Neuronal stem cell (in vitro differentiated cells): ENCODE results near the gene RBFOX2.

Experiments used
- DNase-seq: peaks from one replicate; pipeline ENCODE4 v3.0.0-alpha.2; 2013; ENCODE audit warnings: low spot score
- H2AFZ ChIP-seq: one replicate; pipeline ENCODE4 v1.6.1; 2013; ENCODE audit warnings: mild to moderate bottlenecking, low read length, inconsistent platforms
- H2AK5ac ChIP-seq: 2 replicates; pipeline ENCODE4 v1.6.1; 2013; ENCODE audit warnings: low read depth, mild to moderate bottlenecking, inconsistent platforms, low read length, moderate library complexity, mixed read lengths
- H2BK120ac ChIP-seq: 2 replicates; pipeline ENCODE4 v1.6.1; 2013; ENCODE audit warnings: low read depth, mild to moderate bottlenecking, inconsistent platforms, low read length, moderate library complexity, mixed read lengths
- H2BK12ac ChIP-seq: one replicate; pipeline ENCODE4 v1.6.1; 2013; ENCODE audit warnings: low read length, inconsistent platforms
- H2BK15ac ChIP-seq: 2 replicates; pipeline ENCODE4 v1.6.1; 2013; ENCODE audit warnings: mild to moderate bottlenecking, low read length, inconsistent platforms, mixed read lengths
- H2BK5ac ChIP-seq: one replicate; pipeline ENCODE4 v1.6.1; 2013; ENCODE audit warnings: inconsistent platforms, mild to moderate bottlenecking, low read length, moderate library complexity
- H3K14ac ChIP-seq: one replicate; pipeline ENCODE4 v1.6.1; 2013; ENCODE audit warnings: low read length, inconsistent platforms
- H3K18ac ChIP-seq: 2 replicates; pipeline ENCODE4 v1.6.1; 2013; ENCODE audit warnings: low read length, inconsistent platforms
- H3K23ac ChIP-seq: 2 replicates; pipeline ENCODE4 v1.6.1; 2013; ENCODE audit warnings: low read depth, mild to moderate bottlenecking, mixed read lengths, low read length, inconsistent platforms; ENCODE audit not compliant: poor library complexity
- H3K27ac ChIP-seq: replicated peaks from 3 replicates; pipeline ENCODE4 v1.5.1; 2013; ENCODE audit warnings: low read length, inconsistent platforms
- H3K27me3 ChIP-seq, 3 experiments: 2 replicates each; pipeline ENCODE4 v1.6.1; 2013; ENCODE audit warnings: low read length in 3 of 3, mild to moderate bottlenecking in 2 of 3, inconsistent platforms in 1 of 3, low read depth in 1 of 3, mixed read lengths in 1 of 3, moderate library complexity in 1 of 3; ENCODE audit not compliant: control insufficient read depth in 3 of 3, insufficient read depth in 3 of 3
- H3K36me3 ChIP-seq, 2 donors: replicated peaks in 1 of 2; 2 replicates each; pipeline ENCODE4 v1.6.1; 2013; ENCODE audit warnings: low read length in 2 of 2; ENCODE audit not compliant: control insufficient read depth in 2 of 2, insufficient read depth in 2 of 2
- H3K4ac ChIP-seq: 2 replicates; pipeline ENCODE4 v1.6.1; 2013; ENCODE audit warnings: inconsistent platforms, mild to moderate bottlenecking, low read length, moderate library complexity
- H3K4me1 ChIP-seq, 2 donors: 1 replicate in 1 of 2; 2 replicates in 1 of 2; pipeline ENCODE4 v1.6.1; 2013; ENCODE audit warnings: low read length in 2 of 2, low read depth in 1 of 2; ENCODE audit not compliant: control insufficient read depth in 2 of 2, insufficient read depth in 1 of 2
- H3K4me2 ChIP-seq: one replicate; pipeline ENCODE4 v1.6.1; 2013; ENCODE audit warnings: mild to moderate bottlenecking, low read length, inconsistent platforms; ENCODE audit not compliant: insufficient read depth, poor library complexity, severe bottlenecking
- H3K4me3 ChIP-seq, 2 donors: 2 replicates each; pipeline ENCODE4 v1.5.1; 2013; ENCODE audit warnings: low read length in 2 of 2, mild to moderate bottlenecking in 2 of 2, inconsistent platforms in 1 of 2, moderate library complexity in 1 of 2
- H3K79me1 ChIP-seq: one replicate; pipeline ENCODE4 v1.6.1; 2013; ENCODE audit warnings: low read depth, mild to moderate bottlenecking, inconsistent platforms, low read length, moderate library complexity
- H3K9ac ChIP-seq: one replicate; pipeline ENCODE4 v1.6.1; 2013; ENCODE audit warnings: mild to moderate bottlenecking, low read depth, low read length, inconsistent platforms; ENCODE audit not compliant: poor library complexity
- H3K9me3 ChIP-seq, 2 donors: replicated peaks in 1 of 2; 2 replicates each; pipeline versions ENCODE3 to v1.6.1; 2013; ENCODE audit warnings: low read length in 2 of 2, mild to moderate bottlenecking in 2 of 2, inconsistent platforms in 1 of 2, low read depth in 1 of 2, mixed read lengths in 1 of 2, moderate library complexity in 1 of 2; ENCODE audit not compliant: control insufficient read depth in 2 of 2, insufficient read depth in 1 of 2
- H4K8ac ChIP-seq: one replicate; pipeline ENCODE4 v1.6.1; 2013; ENCODE audit warnings: low read depth, mild to moderate bottlenecking, inconsistent platforms, low read length, moderate library complexity
- H4K91ac ChIP-seq: one replicate; pipeline ENCODE4 v1.6.1; 2013; ENCODE audit warnings: low read length, low read depth, mild to moderate bottlenecking, inconsistent platforms; ENCODE audit not compliant: poor library complexity
- WGBS, 2 donors: extraction: QIAGEN DNeasy Blood & Tissue Kit; methylation state at CpG; one replicate each; pipeline ENCODE4 v1.1.7; 2013; ENCODE audit warnings: missing lambda C conversion rate in 2 of 2, mixed read lengths in 1 of 2; ENCODE audit not compliant: insufficient read length in 2 of 2, insufficient replicate concordance in 1 of 2; ENCODE audit errors: extremely low coverage in 2 of 2; 5-methylcytosine and 5-hydroxymethylcytosine counted together

The RBFOX2 gene

DNA sequence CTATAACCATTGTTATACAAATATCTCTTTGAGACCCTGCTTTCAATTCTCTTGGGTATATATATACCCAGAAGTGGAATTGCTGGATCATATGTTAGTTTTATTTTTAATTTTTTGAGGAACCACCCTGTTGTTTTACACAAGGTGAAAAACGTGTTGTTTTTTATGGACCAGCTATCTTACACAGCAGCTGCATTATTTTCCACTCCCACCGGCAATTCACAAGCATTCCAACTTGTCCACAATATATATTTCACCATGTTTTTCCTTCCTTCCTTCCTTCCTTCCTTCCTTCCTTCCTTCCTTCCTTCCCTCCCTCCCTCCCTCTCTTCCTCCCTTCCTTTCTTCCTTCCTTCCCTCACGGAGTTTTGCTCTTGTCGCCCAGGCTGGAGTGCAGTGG, 317.3 kb downstream of the RBFOX2 start:
- H3K18ac ChIP-seq = no peak overlapping the region
- H3K23ac ChIP-seq = no peak overlapping the region
- no peak overlapping the region for H2BK120ac ChIP-seq
- no peak overlapping the region for H3K4me2 ChIP-seq
- H3K27me3 ChIP-seq = no peaks in the 10 kb centered on the region
- no peak overlapping the region for H4K8ac ChIP-seq
- H2BK15ac ChIP-seq = no peak overlapping the region
- no peak overlapping the region for H2AFZ ChIP-seq
- H2BK5ac ChIP-seq = no peak overlapping the region
- no peak overlapping the region for H2AK5ac ChIP-seq
- no peak overlapping the region for H4K91ac ChIP-seq
- no CpG with 5 or more reads among the region's 4 CpGs for whole genome bisulfite sequencing, 2 donors
- no peak overlapping the region for H3K27ac ChIP-seq
- no peak for DNase-seq
- no peaks in the 10 kb centered on the region for H3K4me1 ChIP-seq
- H2BK12ac ChIP-seq = no peak overlapping the region
- no peaks in the 10 kb centered on the region for H3K36me3 ChIP-seq
- H3K9ac ChIP-seq = no peak overlapping the region
- H3K4me3 ChIP-seq = no peak overlapping the region
- no peaks in the 10 kb centered on the region for H3K9me3 ChIP-seq
- no peaks in the 10 kb centered on the region for H3K79me1 ChIP-seq
- H3K4ac ChIP-seq = no peak overlapping the region
- H3K14ac ChIP-seq = no peak overlapping the region

- Histone ChIP-seq H2BK15ac (no peak overlapping the region), H2BK5ac (no peak overlapping the region), H3K18ac (no peak overlapping the region), H2AK5ac (no peak overlapping the region), H2AFZ (no peak overlapping the region), H4K8ac (no peak overlapping the region), H3K23ac (no peak overlapping the region), H3K27ac (no peak overlapping the region), H3K14ac (no peak overlapping the region), H3K4me2 (no peak overlapping the region), H3K36me3 (no peaks in the 10 kb centered on the region), H2BK120ac (no peak overlapping the region), H3K4me1 (no peaks in the 10 kb centered on the region), H4K91ac (no peak overlapping the region), H3K27me3 (peaks cover 0 to 3% (median 0%) of the 10 kb centered on the region in 3 experiments), H3K9me3 (no peaks in the 10 kb centered on the region), H3K4me3 (no peak overlapping the region), H3K4ac (no peak overlapping the region), H2BK12ac (no peak overlapping the region), H3K9ac (no peak overlapping the region), H3K79me1 (no peaks in the 10 kb centered on the region)
- no peak for DNase-seq
- WGBS, 2 donors = no CpG with 5 or more reads among the region's 7 CpGs
Measured at GRCh38 chr22:35708917-35709316, 319.7 kb downstream of the RBFOX2 start.

DNA sequence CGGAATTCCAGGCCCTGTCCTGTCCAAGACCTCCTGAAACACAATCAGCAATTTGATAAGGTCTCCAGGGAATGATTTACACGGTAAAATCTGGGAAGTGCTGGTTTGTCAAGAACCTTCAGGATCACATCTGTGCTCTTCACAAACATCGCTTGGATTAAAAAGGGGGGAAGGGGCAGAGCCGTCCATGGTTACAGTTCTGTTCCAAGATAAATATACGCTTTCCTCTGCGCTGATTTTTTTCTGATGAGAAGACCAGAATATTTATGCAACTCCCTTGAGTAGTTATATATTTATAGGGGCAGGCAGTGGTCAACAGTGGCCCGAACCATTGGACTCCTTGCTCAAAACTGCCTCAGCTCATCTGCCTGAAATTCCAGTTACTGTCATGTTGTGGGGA, 320.2 kb downstream of the RBFOX2 start:
- no peak overlapping the region for H2BK120ac ChIP-seq
- no peak overlapping the region for H3K9ac ChIP-seq
- no peak overlapping the region for H3K14ac ChIP-seq
- no peak for DNase-seq
- H3K4ac ChIP-seq = no peak overlapping the region
- no peak overlapping the region for H2BK12ac ChIP-seq
- no peak overlapping the region for H3K27ac ChIP-seq
- no peak overlapping the region for H3K23ac ChIP-seq
- no peak overlapping the region for H3K4me3 ChIP-seq
- H4K8ac ChIP-seq = no peak overlapping the region
- H3K4me1 ChIP-seq = no peaks in the 10 kb centered on the region
- peaks cover 0 to 6% (median 0%) of the 10 kb centered on the region in 3 experiments for H3K27me3 ChIP-seq
- H3K18ac ChIP-seq = no peak overlapping the region
- no peak overlapping the region for H2BK5ac ChIP-seq
- no peaks in the 10 kb centered on the region for H3K79me1 ChIP-seq
- H3K36me3 ChIP-seq = no peaks in the 10 kb centered on the region
- no peak overlapping the region for H3K4me2 ChIP-seq
- H2AFZ ChIP-seq = no peak overlapping the region
- WGBS, 2 donors = no CpG with 5 or more reads among the region's 7 CpGs
- no peaks in the 10 kb centered on the region for H3K9me3 ChIP-seq
- no peak overlapping the region for H2AK5ac ChIP-seq
- no peak overlapping the region for H2BK15ac ChIP-seq
- no peak overlapping the region for H4K91ac ChIP-seq

- no peaks in the 10 kb centered on the region for H3K9me3 ChIP-seq
Measured at GRCh38 chr22:35705141-35705540, 323.5 kb downstream of the RBFOX2 start.

More at GRCh38 chr22:35705141-35705540, 323.5 kb downstream of the RBFOX2 start:
- Histone ChIP-seq H2BK15ac (no peak overlapping the region), H3K36me3 (no peaks in the 10 kb centered on the region), H2BK120ac (no peak overlapping the region), H2BK5ac (no peak overlapping the region), H2AK5ac (no peak overlapping the region), H4K91ac (no peak overlapping the region), H3K4me2 (no peak overlapping the region), H4K8ac (no peak overlapping the region), H3K27me3 (peaks cover 0 to 16% (median 0%) of the 10 kb centered on the region in 3 experiments), H3K4me3 (no peak overlapping the region), H3K79me1 (no peaks in the 10 kb centered on the region), H3K14ac (no peak overlapping the region), H2BK12ac (no peak overlapping the region), H3K18ac (no peak overlapping the region), H3K4ac (no peak overlapping the region), H3K23ac (no peak overlapping the region), H3K9ac (no peak overlapping the region), H3K4me1 (no peaks in the 10 kb centered on the region), H3K27ac (no peak overlapping the region), H2AFZ (no peak overlapping the region)
- no peak for DNase-seq
- WGBS, 2 donors = no CpG with 5 or more reads among the region's 3 CpGs
